Prostate gland (tissue), 2 donors: ENCODE results near the gene ATP2C2.

Source experiments
- CTCF ChIP-seq, 4 experiments: fragments of 200-600 bp in 2 of 4; fragments of 450-650 bp in 2 of 4; sonication (generic) in 2 of 4; IDR thresholded peaks; 1 replicate in 3 of 4; 2 replicates in 1 of 4; pipeline ENCODE4 v1.5.1; 2016 to 2019; ENCODE audit warnings: antibody characterized with exemption in 4 of 4, mild to moderate bottlenecking in 2 of 4, moderate library complexity in 2 of 4
- POLR2A ChIP-seq: fragments of 450-650 bp; IDR thresholded peaks from one replicate; pipeline ENCODE4 v1.6.1; 2016; ENCODE audit warnings: antibody characterized with exemption, mild to moderate bottlenecking

DNA sequence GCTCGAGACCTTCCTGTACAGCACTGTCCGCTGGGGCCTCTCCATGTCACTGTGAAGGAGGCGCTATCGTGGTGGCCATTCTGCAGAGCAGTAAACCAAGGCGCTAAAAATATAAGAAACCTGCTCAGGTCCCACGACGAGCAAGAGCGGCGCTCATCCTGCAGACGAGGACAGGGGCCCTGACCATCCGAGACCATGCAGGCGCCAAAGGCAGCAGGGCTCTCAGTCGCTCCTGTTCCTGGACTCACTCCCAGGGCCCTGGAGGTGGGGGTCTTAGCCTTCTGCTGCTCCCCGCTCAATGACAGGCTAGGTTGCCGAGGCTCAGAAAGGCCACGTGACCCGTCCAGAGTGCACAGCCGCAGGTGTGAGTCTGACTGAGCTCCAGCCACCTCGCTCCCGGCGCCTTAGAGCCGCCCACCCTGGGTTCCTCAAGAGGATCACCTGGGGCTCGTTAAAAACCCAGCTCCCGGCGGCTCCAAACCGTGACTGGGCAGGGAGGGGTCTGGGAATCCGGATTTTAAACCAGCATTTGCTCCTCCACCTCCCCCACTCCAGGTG, 509 bp upstream of the ATP2C2 start:
- TF ChIP-seq CTCF (IDR thresholded peaks at IDR 0.05) (no peak), POLR2A (no peak)
